ENCODE results near the gene SMC1A.
"Not testable (repeated sequence)": the region's sequence is repeated elsewhere in the genome, so short reads cannot be mapped to it uniquely, and the experiment has no call there.

SMC1A gene

DNA sequence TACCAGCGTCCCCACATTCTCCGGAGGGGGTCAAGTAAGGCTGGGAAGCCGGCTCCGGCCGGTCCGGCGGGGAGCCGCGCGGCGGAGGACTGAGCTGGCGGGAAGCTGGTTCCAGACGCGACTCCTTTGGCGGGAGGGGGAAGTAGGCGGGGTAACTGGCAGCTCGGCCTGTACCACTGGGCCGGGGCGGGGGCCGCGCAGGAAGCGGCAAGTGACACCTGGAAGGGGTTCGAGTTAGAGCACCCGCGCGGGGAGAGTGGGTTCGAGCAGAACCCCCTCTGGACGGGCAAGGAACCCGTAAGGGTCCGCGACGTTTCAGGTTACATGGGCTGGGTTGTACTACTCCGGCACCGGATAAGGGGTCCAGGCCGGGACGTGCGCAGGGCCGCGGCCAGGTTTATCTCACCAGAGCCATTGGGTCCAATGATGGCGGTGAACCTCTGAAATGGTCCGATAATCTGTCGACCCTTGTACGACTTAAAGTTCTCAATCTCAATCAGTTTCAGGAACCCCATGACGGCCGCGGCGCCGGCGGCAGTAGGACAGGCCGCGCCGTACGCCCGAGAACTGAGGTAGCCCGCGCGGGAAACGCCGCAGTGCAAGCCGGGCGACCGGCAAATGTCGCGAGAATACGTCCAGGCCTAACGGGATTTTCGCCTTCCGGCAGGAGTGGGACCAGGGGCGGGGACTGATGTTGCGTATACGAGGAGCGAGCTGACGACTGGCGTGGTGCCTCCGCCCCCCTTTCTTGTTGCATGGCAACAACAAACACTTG is at the start of gene SMC1A:
Gene SMC1A, minus strand, starts transcription at position 569 of the 775 bp plus-strand sequence. Its CDS starts 54 bp downstream, at position 515.
- DNase-seq (ENCODE audit: low read depth in 2 of 2): peak; percentile 82 to 95

DNA sequence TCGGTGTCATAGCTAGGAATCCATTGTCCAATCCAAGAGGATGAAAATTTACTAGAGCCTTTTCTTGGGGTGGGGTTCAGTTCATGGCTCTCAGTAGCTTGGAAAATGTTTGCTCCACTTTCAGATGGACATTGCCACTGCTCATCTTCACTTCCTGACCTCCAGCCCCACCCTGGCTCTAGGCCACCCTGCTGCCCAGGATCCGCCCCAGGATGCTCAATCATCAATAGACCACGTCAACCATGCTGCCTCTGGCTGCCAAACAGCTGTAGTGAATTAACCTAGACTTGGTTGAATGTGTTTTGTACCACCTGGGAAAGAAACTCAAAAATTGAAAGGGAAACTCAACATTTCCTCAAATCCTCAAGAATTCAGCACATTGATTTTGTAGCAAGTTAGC is 48.9 kb upstream of the SMC1A start:
- no peak for DNase-seq (ENCODE audit: low read depth in 2 of 2)

DNA sequence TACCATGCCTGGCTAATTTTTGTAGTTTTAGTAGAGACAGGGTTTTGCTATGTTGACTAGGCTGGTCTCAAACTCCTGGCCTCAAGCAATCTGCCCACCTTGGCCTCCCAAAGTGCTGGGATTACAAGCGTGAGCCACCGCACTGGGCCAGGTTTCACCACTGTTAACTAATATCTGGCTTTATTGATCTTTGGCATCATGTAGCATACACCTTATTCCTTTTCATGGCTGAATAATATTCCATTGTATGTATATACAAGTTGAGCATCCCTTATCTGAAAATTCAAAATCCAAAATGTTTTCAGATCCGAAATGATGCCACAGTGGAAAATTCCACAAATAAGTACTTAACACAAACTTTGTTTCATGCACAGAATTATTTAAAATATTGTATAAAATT is 46.2 kb upstream of the SMC1A start:
- not testable (repeated sequence) for DNase-seq (ENCODE audit: low read depth in 2 of 2)

DNA sequence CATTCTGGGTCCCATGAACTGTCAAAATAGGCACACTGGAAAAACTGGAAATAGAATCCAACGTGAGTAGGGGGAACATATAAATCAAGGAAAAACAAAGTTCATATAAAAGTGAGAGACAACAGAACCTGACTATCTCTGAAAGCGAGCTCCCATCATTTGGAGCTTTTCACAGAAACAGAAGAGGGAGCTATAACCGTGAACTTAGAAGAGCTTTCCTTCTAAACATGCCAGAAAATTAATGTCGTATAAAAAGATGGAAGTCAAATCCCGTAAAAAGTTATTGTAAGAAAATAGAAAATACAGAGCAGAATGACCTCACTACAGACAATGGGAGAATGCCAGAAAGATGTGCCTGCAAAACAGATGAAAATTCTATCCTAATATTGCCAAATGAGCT is 35.6 kb upstream of the SMC1A start:
- DNase-seq (ENCODE audit: low read depth in 2 of 2): no peak

- DNase-seq (ENCODE audit: low read depth in 2 of 2): no peak
Observed at GRCh38 chrX:53456254-53456653, 33.8 kb upstream of the SMC1A start.

DNA sequence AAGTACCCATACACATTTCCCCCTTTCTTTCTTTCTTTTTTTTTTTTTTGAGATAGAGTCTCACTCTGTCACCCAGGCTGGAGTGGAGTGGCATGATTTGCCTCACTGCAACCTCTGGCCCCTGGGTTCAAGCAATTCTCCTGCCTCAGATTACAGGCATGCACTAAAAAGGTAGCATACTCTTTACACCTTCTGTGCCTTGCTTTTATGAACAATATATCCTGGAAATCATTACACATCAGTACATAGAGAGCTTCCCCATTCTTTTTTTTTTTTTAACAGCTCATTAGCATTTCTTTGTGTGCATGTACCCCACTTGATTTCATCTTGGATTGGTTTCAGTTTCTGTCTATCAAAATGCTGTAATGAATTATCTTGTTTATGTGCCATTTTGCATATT is 30.4 kb upstream of the SMC1A start:
- DNase-seq (ENCODE audit: low read depth in 2 of 2): no peak

DNA sequence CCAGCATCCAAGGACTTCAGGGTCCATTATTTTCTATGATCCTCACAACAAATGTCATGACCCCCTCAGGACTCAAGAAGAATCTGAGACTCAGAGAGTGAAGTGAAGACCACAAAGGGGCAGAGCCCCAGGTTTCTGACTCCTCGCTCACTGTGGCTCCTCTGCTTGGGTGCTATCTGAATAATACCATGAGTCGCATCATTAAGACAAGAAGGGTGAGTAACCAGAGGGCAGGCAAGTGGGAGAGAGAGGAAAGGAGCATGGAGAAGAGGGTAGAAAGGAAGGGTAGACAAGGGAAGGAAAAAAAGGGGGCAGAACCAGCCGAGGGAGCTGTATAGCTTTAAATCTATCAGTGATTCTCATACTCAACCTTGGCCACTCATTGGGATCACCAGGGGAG is 27.2 kb upstream of the SMC1A start:
- no peak for DNase-seq (ENCODE audit: low read depth in 2 of 2)

- DNase-seq (ENCODE audit: low read depth in 2 of 2): no peak
Observed at GRCh38 chrX:53447441-53447840, 25.0 kb upstream of the SMC1A start.

DNA sequence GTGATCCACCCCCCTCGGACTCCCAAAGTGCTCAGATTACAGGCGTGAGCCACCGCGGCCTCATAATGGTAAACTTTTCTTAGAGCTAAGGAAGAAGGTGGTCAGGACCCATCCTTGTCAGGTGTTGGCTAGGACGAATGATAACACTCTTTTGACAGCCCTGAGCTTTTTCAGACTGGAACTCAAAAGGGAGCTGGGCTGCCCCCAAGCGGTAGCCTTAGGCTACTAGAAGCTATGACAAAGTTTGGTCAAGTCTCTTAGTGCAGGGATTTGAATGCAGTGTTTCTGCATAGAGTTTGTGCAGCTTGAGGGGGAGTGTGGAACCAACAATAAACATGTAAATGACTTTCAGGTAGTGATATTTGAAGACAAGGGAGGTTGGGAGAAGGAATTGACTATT is 23.5 kb upstream of the SMC1A start:
- peak; percentile 18 to 22 for DNase-seq (ENCODE audit: low read depth in 2 of 2)

- DNase-seq (ENCODE audit: low read depth in 2 of 2): no peak
Observed at GRCh38 chrX:53442322-53442631, 19.8 kb upstream of the SMC1A start.

GRCh38 chrX:53441531-53442321 is 19.3 kb upstream of the SMC1A start:
- DNase-seq (ENCODE audit: low read depth in 2 of 2): peak; percentile 55 to 69

GRCh38 chrX:53440621-53441517 is 18.4 kb upstream of the SMC1A start:
- DNase-seq (ENCODE audit: low read depth in 2 of 2): peak in 1 of 2 donors; percentile 18

DNA sequence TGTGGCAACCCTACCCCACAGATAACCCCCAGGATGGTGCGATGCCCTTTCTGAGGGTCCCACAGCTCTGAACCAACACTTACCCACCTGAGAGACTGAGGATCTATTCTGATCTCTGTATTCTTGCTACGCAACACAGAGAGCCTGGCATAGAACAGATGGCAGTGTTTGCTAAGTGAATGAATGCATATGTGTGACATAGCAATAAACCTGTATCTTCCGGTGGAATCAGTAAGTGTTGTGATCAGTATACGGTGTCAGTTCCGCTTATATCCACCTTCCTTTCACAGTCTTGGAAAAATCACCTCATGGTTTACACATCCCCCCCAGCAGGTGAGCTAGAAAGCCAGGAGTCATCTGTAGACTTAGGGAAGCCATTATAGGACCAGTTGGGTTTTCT is 17.6 kb upstream of the SMC1A start:
- DNase-seq (ENCODE audit: low read depth in 2 of 2): no peak

DNA sequence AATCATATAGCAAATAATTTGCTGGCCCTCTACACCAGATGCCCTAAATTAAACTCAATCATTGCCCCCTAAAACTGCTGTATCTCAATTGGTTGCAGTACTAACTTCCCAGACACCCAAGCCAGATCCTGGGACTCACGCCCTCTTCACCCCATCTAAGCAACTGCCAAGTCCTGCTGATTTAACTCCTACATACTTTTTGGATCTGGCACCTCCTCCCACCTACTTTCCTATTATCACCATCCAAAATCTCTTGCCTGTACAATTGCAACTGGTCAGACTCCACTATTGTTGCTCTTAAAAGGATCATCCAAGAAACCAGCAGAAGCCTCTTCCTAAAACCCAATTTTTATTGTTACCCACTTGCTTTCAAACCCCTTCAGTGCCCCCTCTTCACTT is 16.4 kb upstream of the SMC1A start:
- DNase-seq (ENCODE audit: low read depth in 2 of 2): no peak

GRCh38 chrX:53438174-53438831 is 15.8 kb upstream of the SMC1A start:
- DNase-seq (ENCODE audit: low read depth in 2 of 2): no peak

- DNase-seq (ENCODE audit: low read depth in 2 of 2): no peak
Observed at GRCh38 chrX:53437206-53437605, 14.8 kb upstream of the SMC1A start.

- peak; percentile 28 to 57 for DNase-seq (ENCODE audit: low read depth in 2 of 2)
Observed at GRCh38 chrX:53435997-53436396, 13.5 kb upstream of the SMC1A start.

- DNase-seq (ENCODE audit: low read depth in 2 of 2): peak; percentile 73 to 78
Observed at GRCh38 chrX:53433651-53434639, 11.5 kb upstream of the SMC1A start, which contains the start of gene HSD17B10. HSD17B10 (minus strand) TSS chrX:53434370; CDS start chrX:53434345, 25 bp downstream.

DNA sequence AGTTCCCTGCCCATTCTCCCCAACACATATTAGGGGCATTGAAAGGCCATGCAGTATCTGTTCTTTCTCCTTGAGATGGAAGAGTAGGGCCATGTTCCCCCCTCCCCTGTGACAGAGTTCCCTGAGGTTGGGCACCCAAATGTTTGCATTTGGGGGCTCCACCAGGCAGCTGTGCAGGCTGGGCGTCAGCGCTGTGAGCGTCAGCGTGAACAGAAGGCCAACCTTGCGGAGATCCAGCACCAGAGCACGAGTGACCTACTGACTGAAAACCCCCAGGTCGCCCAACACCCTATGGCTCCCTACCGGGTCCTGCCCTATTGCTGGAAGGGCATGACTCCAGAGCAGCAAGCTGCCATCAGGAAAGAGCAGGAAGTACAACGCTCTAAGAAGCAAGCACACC is 7.8 kb upstream of the SMC1A start:
- no peak for DNase-seq (ENCODE audit: low read depth in 2 of 2)

DNA sequence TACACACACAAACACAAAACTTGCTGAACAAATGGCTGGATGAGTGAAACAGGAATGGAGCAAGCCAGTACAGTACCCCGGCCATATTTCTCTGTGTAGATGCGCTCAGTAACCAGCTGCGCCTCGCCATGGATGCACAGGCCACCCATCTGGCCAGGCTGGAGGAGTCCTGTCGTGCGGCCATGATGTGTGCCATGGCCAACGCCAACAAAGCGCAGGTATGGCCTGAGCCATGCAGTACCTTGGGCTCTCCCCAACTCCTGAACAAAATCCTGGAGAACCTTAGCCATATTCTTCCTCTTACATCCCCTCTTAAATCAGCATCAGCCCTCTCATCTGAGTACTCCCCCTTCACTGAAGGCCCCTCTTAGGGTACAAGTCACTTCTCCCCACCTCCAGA is 7.3 kb upstream of the SMC1A start:
- DNase-seq (ENCODE audit: low read depth in 2 of 2): no peak

Measured in stimulated activated CD4-positive, alpha-beta T cell treated with anti-CD3 and anti-CD28 coated beads, Interleukin-1b, Interleukin-23, amount 100 ng/mL, for 4 hours (primary cell).